ENCODE measurements around the gene SOX18. TPM values are rescaled to one million over a fixed set of nuclear protein-coding genes. Genes with fewer than 3 reads are reported as not detected.

The SOX18 gene
- total and polyA plus RNA-seq, 2 of the 13 experiments (the other 11 are each of a cell fraction or from before 2014, with no cell fraction given), result 1.6 to 1.9 TPM

GRCh38 chr20:64040231-64041039 is 9.0 kb downstream of the SOX18 start (continued):
- TF ChIP-seq ZNF230 (CRISPR knock-in tag; IDR thresholded peaks at IDR 0.05) (no peak), ZNF678 (CRISPR knock-in tag; IDR thresholded peaks at IDR 0.05) (no peak; the same call in 1 of the 2 replicates), BCLAF1 (IDR thresholded peaks at IDR 0.05) (no peak), FOXM1 (CRISPR knock-in tag; IDR thresholded peaks at IDR 0.05) (no peak), ADNP (CRISPR knock-in tag; IDR thresholded peaks at IDR 0.05) (no peak), RCOR2 (CRISPR knock-in tag; IDR thresholded peaks at IDR 0.05) (no peak), ZNF776 (CRISPR knock-in tag; IDR thresholded peaks at IDR 0.05) (peak; percentile 81; the same call in 1 of the 2 replicates), ZNF687 (CRISPR knock-in tag; IDR thresholded peaks at IDR 0.05) (peak; percentile 70), TCF12 (IDR thresholded peaks at IDR 0.05) (no peak), TCF12 (CRISPR knock-in tag; IDR thresholded peaks at IDR 0.05) (peak; percentile 54; the same call in 1 of the 2 replicates), MTA3 (CRISPR knock-in tag; IDR thresholded peaks at IDR 0.05) (no peak), RNF219 (CRISPR knock-in tag; IDR thresholded peaks at IDR 0.05) (no peak), E2F5 (CRISPR knock-in tag; conservative IDR thresholded peaks at IDR 0.05) (no peak; the same call in 1 of the 2 replicates), PAX8 (CRISPR knock-in tag; IDR thresholded peaks at IDR 0.05; ENCODE audit: borderline replicate concordance) (no peak), JUN (CRISPR knock-in tag; IDR thresholded peaks at IDR 0.05) (no peak; the same call in 1 of the 2 replicates), POGK (CRISPR knock-in tag; conservative IDR thresholded peaks at IDR 0.05) (no peak), ZNF17 (CRISPR knock-in tag; IDR thresholded peaks at IDR 0.05) (no peak)

Data from HepG2 (cell line).